ENCODE data around the gene FBXW2. TPM values are rescaled to one million over a fixed set of nuclear protein-coding genes. Genes with fewer than 3 reads are reported as not detected.

FBXW2 gene
- total and polyA plus RNA-seq, 4 donors: 23.4 to 74.0 (median 50.9) TPM

DNA sequence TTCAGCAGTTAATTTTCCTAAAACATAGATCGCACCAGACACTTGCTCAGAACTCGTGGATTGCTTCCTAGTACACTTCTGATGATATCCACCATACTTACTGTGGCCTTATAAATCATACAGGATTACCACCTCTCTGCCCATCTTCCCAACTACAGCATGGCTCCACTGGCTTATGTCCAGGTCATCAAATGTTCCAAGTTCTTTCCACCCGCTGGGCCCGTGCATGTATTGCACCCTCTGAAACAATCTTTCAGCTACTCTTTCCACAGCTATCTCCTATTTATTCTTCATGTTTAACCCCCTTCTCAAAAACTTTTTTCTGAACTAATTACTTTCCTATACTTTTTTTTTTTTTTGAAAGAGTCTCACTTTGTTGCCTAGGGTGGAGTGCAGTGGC is 18.5 kb downstream of the FBXW2 start:
- Histone ChIP-seq H3K27me3 (ENCODE audit: control insufficient read depth in 1 of 2, insufficient read depth in 2 of 2, low read length in 1 of 2) (no peaks in the 10 kb centered on the region), H3K27ac (ENCODE audit: low read depth in 1 of 2, low read length in 2 of 2) (no peak overlapping the region), H3K4me3 (ENCODE audit: low read length in 2 of 2) (no peak overlapping the region), H3K4me1 (ENCODE audit: control insufficient read depth in 1 of 2, insufficient read depth in 2 of 2, low read length in 2 of 2) (no peaks in the 10 kb centered on the region), H3K9me3 (ENCODE audit: control insufficient read depth, low read length) (no peaks in the 10 kb centered on the region), H3K36me3 (ENCODE audit: control insufficient read depth in 1 of 2, insufficient read depth in 2 of 2, low read length in 1 of 2) (peaks cover 5 to 10% of the 10 kb centered on the region in 2 donors)
- DNase-seq (no peak), ATAC-seq (ENCODE audit: low FRiP score) (no peak)
- WGBS, 2 donors: 78 to 83% methylated on average over 4 of the region's 4 CpGs
- intact Hi-C loops (cut with DNase I): no loop called here

DNA sequence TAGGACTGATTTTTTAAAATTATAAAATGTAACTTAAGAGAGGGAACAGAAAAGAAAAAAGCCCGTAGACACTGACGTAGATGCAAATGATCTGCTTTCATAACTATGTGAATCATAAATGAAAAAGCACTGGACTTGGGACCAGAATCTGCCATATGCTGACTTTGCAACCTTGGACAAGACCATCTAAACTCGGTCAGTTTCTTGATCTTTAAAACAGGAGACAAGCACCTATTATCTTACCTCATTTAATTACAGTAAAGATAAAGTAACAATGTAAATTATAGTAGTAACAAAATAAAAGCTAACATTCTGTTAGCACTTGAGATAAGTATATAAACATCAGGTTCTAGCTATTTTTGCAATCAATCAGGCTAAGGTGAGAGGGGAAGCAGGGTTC is 20.0 kb downstream of the FBXW2 start:
- WGBS, 2 donors: 82 to 86% methylated on average over 3 of the region's 3 CpGs
- no peak overlapping the region for H3K27ac ChIP-seq (ENCODE audit: low read depth in 1 of 2, low read length in 2 of 2)
- no peaks in the 10 kb centered on the region for H3K9me3 ChIP-seq (ENCODE audit: control insufficient read depth, low read length)
- H3K27me3 ChIP-seq (ENCODE audit: control insufficient read depth in 1 of 2, insufficient read depth in 2 of 2, low read length in 1 of 2): no peaks in the 10 kb centered on the region
- ATAC-seq (ENCODE audit: low FRiP score) (no peak), DNase-seq (no peak)
- no peak overlapping the region for H3K4me3 ChIP-seq (ENCODE audit: low read length in 2 of 2)
- no peaks in the 10 kb centered on the region for H3K4me1 ChIP-seq (ENCODE audit: control insufficient read depth in 1 of 2, insufficient read depth in 2 of 2, low read length in 2 of 2)
- intact Hi-C loops (cut with DNase I): no loop called here
- H3K36me3 ChIP-seq (ENCODE audit: control insufficient read depth in 1 of 2, insufficient read depth in 2 of 2, low read length in 1 of 2): peaks cover 8 to 10% of the 10 kb centered on the region in 2 donors

DNA sequence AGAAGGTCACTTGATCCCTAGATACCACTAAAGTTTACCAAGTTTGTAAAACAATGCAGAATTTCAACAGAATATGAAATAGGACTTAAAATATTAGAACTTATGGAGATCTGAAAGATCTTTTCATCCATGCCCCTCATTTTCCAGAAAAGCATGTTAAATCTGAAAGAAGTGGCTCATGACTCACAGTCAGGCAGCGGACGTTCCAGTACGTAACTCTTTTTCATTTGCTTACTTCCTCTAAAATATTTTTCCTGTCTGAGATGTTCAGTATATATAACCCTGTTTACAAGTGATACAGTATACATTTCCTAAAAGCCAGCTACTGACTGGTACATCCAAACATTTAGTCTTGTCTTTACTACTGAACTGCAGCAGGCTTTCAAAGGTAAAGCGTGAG is 22.3 kb downstream of the FBXW2 start:
- no peaks in the 10 kb centered on the region for H3K27me3 ChIP-seq (ENCODE audit: control insufficient read depth in 1 of 2, insufficient read depth in 2 of 2, low read length in 1 of 2)
- no peak overlapping the region for H3K27ac ChIP-seq (ENCODE audit: low read depth in 1 of 2, low read length in 2 of 2)
- H3K4me3 ChIP-seq (ENCODE audit: low read length in 2 of 2): no peak overlapping the region
- DNase-seq (no peak), ATAC-seq (ENCODE audit: low FRiP score) (no peak)
- H3K36me3 ChIP-seq (ENCODE audit: control insufficient read depth in 1 of 2, insufficient read depth in 2 of 2, low read length in 1 of 2): peaks cover 9% of the 10 kb centered on the region in 2 donors
- no peaks in the 10 kb centered on the region for H3K9me3 ChIP-seq (ENCODE audit: control insufficient read depth, low read length)
- no peaks in the 10 kb centered on the region for H3K4me1 ChIP-seq (ENCODE audit: control insufficient read depth in 1 of 2, insufficient read depth in 2 of 2, low read length in 2 of 2)
- WGBS, 2 donors: 85 to 92% methylated on average over 4 of the region's 4 CpGs
- intact Hi-C loops (cut with DNase I): no loop called here

DNA sequence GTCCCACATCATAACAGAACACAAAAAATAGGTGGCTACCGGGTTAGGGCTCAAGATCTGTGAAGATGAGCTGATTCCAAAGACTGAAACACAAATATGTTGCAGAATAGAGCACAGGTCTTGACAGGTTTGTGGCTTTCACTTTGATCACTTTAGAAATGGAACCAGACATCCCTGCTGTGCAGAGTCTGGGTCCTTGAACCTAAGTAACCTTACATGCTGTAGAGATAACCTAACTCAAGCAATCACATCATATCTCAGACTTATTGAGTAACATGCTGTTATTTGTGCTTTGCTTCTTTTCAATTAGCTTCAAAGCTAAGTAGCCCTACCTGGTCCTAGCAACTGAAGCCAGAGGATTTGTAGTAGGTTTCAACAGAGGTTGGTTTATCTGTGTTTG is 24.3 kb downstream of the FBXW2 start:
- intact Hi-C loops (cut with DNase I): no loop called here
- H3K27ac ChIP-seq (ENCODE audit: low read depth in 1 of 2, low read length in 2 of 2): no peak overlapping the region
- no peak for ATAC-seq (ENCODE audit: low FRiP score)

DNA sequence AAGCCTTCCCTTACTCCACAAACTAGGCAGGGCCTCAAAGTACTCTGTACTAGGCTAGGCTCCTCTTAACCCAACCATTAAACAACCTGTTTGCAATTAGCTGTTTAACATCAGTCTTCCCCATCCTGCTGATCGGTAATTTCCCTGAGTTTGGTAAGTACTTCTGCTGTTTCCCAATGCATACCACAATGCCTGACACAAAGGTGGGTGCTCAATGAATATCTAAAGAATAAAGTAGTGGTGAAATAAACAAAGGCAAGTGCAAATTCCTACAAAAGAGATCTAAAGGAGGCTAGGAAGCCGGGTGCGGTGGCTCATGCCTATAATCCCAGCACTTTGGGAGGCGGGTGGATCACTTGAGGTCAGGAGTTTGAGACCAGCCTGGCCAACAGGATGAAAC is 25.0 kb downstream of the FBXW2 start:
- Histone ChIP-seq H3K9me3 (ENCODE audit: control insufficient read depth, low read length) (no peaks in the 10 kb centered on the region), H3K27me3 (ENCODE audit: control insufficient read depth in 1 of 2, insufficient read depth in 2 of 2, low read length in 1 of 2) (no peaks in the 10 kb centered on the region), H3K36me3 (ENCODE audit: control insufficient read depth in 1 of 2, insufficient read depth in 2 of 2, low read length in 1 of 2) (peaks cover 6 to 11% of the 10 kb centered on the region in 2 donors), H3K27ac (ENCODE audit: low read depth in 1 of 2, low read length in 2 of 2) (no peak overlapping the region), H3K4me3 (ENCODE audit: low read length in 2 of 2) (no peak overlapping the region), H3K4me1 (ENCODE audit: control insufficient read depth in 1 of 2, insufficient read depth in 2 of 2, low read length in 2 of 2) (no peaks in the 10 kb centered on the region)
- no peak for DNase-seq
- 96 to 97% methylated on average over 4 of the region's 4 CpGs for WGBS, 2 donors
- intact Hi-C loops (cut with DNase I): no loop called here
- no peak for ATAC-seq (ENCODE audit: low FRiP score)

More for the DNA sequence above, 24.3 kb downstream of the FBXW2 start:
- Histone ChIP-seq H3K27me3 (ENCODE audit: control insufficient read depth in 1 of 2, insufficient read depth in 2 of 2, low read length in 1 of 2) (no peaks in the 10 kb centered on the region), H3K9me3 (ENCODE audit: control insufficient read depth, low read length) (no peaks in the 10 kb centered on the region), H3K36me3 (ENCODE audit: control insufficient read depth in 1 of 2, insufficient read depth in 2 of 2, low read length in 1 of 2) (peaks cover 6 to 11% of the 10 kb centered on the region in 2 donors), H3K4me3 (ENCODE audit: low read length in 2 of 2) (no peak overlapping the region), H3K4me1 (ENCODE audit: control insufficient read depth in 1 of 2, insufficient read depth in 2 of 2, low read length in 2 of 2) (no peaks in the 10 kb centered on the region)
- WGBS, 2 donors: 83 to 88% methylated on average over 1 of the region's 1 CpG
- DNase-seq: no peak

DNA sequence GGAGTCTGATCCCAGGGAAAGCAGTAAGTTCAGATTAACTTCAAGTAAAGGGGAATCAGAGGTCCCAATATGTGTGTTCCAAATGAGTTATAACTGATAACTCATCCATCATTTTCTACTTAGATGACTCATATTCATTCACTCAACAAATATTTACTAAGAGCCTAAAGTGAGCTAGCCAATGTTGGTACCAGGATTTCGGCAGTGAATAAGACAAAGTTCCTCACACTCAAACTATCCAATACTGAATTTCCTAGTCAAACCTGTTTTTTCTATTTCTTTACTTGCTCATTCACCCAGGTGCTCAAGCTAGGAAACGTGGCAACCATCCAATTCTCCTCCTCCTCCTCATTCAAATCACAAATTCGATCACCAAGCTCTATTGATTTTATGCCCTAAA is 25.8 kb downstream of the FBXW2 start:
- no peak for ATAC-seq (ENCODE audit: low FRiP score)
- no peaks in the 10 kb centered on the region for H3K9me3 ChIP-seq (ENCODE audit: control insufficient read depth, low read length)
- peaks cover 6 to 13% of the 10 kb centered on the region in 2 donors for H3K36me3 ChIP-seq (ENCODE audit: control insufficient read depth in 1 of 2, insufficient read depth in 2 of 2, low read length in 1 of 2)
- no peaks in the 10 kb centered on the region for H3K4me1 ChIP-seq (ENCODE audit: control insufficient read depth in 1 of 2, insufficient read depth in 2 of 2, low read length in 2 of 2)
- 82 to 86% methylated on average over 3 of the region's 3 CpGs for WGBS, 2 donors
- intact Hi-C loops (cut with DNase I): no loop called here
- H3K27me3 ChIP-seq (ENCODE audit: control insufficient read depth in 1 of 2, insufficient read depth in 2 of 2, low read length in 1 of 2): no peaks in the 10 kb centered on the region
- H3K27ac ChIP-seq (ENCODE audit: low read depth in 1 of 2, low read length in 2 of 2): no peak overlapping the region
- no peak overlapping the region for H3K4me3 ChIP-seq (ENCODE audit: low read length in 2 of 2)
- DNase-seq: no peak

DNA sequence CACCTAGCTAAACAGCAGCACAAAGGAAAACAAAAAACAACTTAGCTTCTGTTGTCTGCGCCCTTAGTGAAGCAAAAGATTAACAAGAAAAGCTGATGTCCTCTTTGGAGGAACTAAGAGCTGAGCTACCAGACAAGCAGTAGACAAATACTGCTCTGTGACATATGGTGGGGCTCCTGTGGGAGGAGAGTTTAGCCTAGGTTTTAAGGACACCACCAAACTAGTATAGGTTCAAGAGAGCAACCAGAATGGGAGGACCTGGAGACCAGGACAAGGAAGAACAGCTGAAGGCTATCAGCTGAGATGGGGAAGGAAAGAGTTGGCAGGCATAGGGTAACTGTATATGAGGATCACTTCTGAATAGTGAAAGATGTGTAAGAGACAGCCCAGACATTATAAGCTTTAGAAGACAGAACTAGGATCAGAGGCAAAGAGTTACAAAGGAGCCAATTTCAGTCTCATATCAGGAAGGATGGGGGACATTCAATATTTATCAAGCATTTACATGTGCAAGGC is 27.2 kb downstream of the FBXW2 start:
- Histone ChIP-seq H3K27me3 (ENCODE audit: control insufficient read depth in 1 of 2, insufficient read depth in 2 of 2, low read length in 1 of 2) (no peaks in the 10 kb centered on the region), H3K4me3 (ENCODE audit: low read length in 2 of 2) (no peak overlapping the region), H3K9me3 (ENCODE audit: control insufficient read depth, low read length) (no peaks in the 10 kb centered on the region), H3K36me3 (ENCODE audit: control insufficient read depth in 1 of 2, insufficient read depth in 2 of 2, low read length in 1 of 2) (peaks cover under 1 to 12% of the 10 kb centered on the region in 2 donors), H3K27ac (ENCODE audit: low read depth in 1 of 2, low read length in 2 of 2) (no peak overlapping the region), H3K4me1 (ENCODE audit: control insufficient read depth in 1 of 2, insufficient read depth in 2 of 2, low read length in 2 of 2) (no peaks in the 10 kb centered on the region)
- ATAC-seq (ENCODE audit: low FRiP score) (no peak), DNase-seq (no peak)
- WGBS, 2 donors: 91 to 100% methylated on average over 1 of the region's 1 CpG
- intact Hi-C loops (cut with DNase I): no loop called here

DNA sequence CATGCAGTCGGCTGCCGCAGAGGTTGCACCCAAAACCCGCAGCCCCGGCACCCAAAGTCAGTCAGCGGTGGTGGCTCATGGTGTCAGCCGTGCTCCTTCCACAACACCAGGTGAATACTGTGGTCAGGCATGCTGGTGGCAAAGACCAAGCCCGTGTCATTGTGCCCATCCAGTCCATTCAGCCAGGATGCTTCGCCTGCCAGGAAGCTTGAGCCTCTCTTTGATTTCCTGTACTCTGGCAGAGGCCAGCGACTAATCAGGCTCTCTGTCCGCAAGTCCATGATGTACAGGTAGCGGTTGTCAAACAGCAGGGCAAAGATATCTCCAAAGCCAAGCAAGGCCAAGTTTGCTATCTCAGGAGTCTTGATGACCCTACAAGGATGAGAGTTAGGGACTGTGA is 28.7 kb downstream of the FBXW2 start:
- ATAC-seq (ENCODE audit: low FRiP score): no peak

DNA sequence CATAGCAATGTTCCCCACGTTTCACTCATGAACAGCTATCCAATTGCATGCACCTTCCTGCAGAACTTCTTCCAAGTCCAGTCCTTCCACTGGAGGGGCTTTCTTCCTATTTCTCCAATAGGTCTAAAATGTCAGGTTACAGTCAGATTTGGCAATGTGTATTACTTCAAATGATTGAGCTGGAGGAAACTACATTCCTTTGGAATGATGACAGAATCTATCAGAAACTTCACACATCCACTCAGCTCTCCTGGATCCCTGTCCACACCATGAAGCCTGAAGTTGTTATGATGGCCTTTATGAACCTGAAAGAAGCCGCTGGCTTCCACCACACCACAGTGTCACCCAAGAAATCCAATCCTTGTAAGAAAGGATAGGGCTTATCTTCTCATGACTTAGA is 32.2 kb downstream of the FBXW2 start:
- Histone ChIP-seq H3K9me3 (ENCODE audit: control insufficient read depth, low read length) (no peaks in the 10 kb centered on the region), H3K4me1 (ENCODE audit: control insufficient read depth in 1 of 2, insufficient read depth in 2 of 2, low read length in 2 of 2) (no peaks in the 10 kb centered on the region), H3K4me3 (ENCODE audit: low read length in 2 of 2) (no peak overlapping the region), H3K27me3 (ENCODE audit: control insufficient read depth in 1 of 2, insufficient read depth in 2 of 2, low read length in 1 of 2) (no peaks in the 10 kb centered on the region), H3K27ac (ENCODE audit: low read depth in 1 of 2, low read length in 2 of 2) (no peak overlapping the region), H3K36me3 (ENCODE audit: control insufficient read depth in 1 of 2, insufficient read depth in 2 of 2, low read length in 1 of 2) (peaks cover 0 to 7% of the 10 kb centered on the region in 2 donors)
- intact Hi-C loops (cut with DNase I): no loop called here
- no peak for ATAC-seq (ENCODE audit: low FRiP score)
- DNase-seq: no peak
- WGBS, 2 donors: 57 to 60% methylated on average over 2 of the region's 2 CpGs

More for the DNA sequence above, 28.7 kb downstream of the FBXW2 start:
- H3K9me3 ChIP-seq (ENCODE audit: control insufficient read depth, low read length): no peaks in the 10 kb centered on the region
- no peak overlapping the region for H3K27ac ChIP-seq (ENCODE audit: low read depth in 1 of 2, low read length in 2 of 2)
- intact Hi-C loops (cut with DNase I): no loop called here
- no peaks in the 10 kb centered on the region for H3K27me3 ChIP-seq (ENCODE audit: control insufficient read depth in 1 of 2, insufficient read depth in 2 of 2, low read length in 1 of 2)
- 94% methylated on average over 11 of the region's 11 CpGs for WGBS, 2 donors
- no peaks in the 10 kb centered on the region for H3K4me1 ChIP-seq (ENCODE audit: control insufficient read depth in 1 of 2, insufficient read depth in 2 of 2, low read length in 2 of 2)
- no peak for DNase-seq
- peaks cover 0 to 12% of the 10 kb centered on the region in 2 donors for H3K36me3 ChIP-seq (ENCODE audit: control insufficient read depth in 1 of 2, insufficient read depth in 2 of 2, low read length in 1 of 2)
- no peak overlapping the region for H3K4me3 ChIP-seq (ENCODE audit: low read length in 2 of 2)

Data from aorta (tissue), 5 donors.